Nucleus accumbens (tissue), 56 donors: Measurements from ENCODE around the gene EIF3F.
A peak's percentile ranks its signal among the peaks of the same experiment; 100 is the strongest.

Experiments used
- DNase-seq, 56 donors: peaks; one replicate each; lab custom pipeline; 2025; lab: John Stamatoyannopoulos, UW

The EIF3F gene

GRCh38 chr11:8019314-8020243, 32.4 kb downstream of the EIF3F start:
- peak in 21 of 56 donors; percentile 9 to 57 (median 30) for DNase-seq

DNA sequence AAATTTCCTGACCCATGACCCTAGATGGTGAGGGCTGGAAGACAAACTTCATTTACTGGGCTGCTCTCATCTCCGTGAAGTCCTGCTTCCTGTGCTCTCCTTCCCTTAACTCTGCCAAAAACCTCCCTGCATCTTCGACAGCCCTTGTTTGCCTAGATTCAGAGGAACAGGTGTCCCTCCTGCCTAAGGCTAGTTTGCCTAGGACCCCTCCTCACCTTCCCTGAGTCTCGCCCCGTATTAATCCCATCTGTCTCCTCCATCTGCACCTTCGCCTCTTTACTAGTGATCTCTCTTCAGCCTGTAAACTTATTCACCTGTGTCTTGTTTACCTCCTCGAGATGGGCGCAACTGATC, 33.1 kb downstream of the EIF3F start:
- DNase-seq = no peak

DNA sequence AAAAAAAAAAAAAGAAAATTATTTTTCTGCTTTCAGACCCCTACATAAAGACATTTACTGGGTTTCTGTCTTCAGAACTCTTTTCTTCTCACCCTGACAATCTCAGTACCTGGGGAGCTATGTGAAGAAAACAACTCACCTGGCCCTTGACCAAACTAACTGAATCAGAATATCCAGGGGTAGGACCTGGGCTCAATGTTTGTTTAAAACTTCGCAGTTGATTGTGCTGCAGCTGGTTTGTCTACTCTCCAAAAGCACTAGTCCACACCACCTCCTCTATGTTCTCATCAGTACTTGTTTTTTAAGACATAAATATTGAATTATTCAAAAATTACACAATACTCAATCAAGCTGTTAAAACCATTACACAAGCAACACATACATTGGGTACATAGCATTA, 34.8 kb downstream of the EIF3F start:
- no peak for DNase-seq

- no peak for DNase-seq
Measured at GRCh38 chr11:8022876-8023275, 35.7 kb downstream of the EIF3F start.

DNA sequence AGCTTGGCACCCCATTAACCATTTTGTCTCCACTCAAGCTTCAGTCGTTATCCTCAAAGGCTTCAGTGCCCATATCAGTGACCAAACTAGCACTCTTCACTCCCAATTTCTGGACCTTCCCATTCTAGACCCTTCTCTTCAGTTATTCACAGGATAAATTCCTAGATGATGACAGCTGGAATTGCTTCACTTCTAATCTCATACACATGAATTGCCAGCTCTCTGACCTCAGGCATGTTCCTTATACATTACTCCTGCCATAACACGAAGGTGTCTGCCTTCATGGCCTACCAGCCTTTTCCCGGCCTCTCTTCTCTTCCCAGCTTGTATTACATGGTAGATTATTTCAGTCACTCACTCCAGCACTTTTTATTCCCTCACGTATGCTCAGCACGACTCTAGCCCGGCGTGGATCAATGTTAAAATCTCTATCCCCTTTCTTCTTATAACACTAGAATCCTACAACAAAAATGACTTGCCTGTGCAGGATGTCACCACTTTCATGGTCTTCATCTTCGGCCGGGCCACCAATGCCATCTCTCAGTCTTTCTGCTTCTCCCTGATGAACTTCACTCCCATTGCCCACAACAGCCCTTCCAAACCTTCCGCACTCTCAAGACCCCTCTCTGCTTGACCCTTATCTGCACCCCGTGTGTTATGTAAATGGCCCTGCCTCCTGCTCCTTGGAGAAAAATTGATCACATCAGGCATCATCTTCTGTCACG, 36.9 kb downstream of the EIF3F start:
- DNase-seq = no peak

DNA sequence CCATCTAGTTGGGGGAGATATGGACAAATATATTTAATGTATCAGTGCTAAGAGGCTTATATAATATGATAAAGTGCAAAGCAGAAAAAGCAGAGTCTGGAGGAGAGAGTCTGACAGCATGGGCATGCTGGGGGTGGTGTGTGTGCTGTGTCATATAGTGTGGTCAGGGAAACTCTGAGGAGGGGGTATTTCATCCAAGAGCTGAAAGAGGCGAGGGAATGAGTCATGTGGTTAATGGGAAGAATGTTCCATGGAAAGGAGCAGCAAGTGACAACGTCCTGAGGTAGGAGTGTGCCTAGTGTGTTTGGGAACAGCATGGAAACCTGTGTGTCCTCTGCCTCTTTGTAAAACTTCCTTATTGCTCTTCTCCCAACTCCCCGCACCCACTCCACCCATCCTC, 38.0 kb downstream of the EIF3F start:
- no peak for DNase-seq

DNA sequence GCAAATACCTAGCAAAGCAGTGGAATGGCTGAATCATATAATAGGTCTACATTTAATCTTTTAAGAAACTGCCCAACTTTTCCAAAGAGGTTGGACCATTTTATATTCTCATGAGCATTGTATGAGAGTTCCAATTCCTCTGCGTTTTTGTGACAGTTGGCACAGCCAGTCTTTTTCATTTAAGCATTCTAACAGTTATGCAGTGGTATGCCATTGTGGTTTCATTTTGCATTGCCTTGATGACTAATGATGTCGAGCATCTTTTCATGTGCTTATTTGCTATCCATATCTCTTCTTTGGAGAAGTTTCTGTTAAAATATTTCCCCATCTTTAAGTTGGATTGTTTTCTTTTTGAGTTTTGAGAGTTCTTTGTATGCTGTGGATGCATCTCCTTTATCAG, 38.7 kb downstream of the EIF3F start:
- DNase-seq = no peak

DNA sequence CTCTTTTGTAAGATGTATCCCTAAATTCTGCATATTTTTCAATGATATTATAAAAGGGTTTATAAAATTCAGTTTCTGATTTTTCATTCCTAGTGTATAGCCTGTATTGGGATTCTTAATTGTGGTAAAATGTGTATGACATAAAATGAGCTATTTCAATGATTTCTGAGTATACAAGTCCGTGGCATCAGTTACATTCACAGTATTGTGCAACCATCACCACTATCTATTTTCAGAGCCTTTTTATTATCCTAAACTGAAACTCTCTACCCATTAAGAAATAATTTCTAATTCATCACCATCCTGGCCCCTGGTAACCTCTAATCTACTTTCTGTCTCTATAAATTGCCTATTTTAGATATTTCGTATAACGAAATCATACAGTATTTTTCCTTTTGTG, 39.8 kb downstream of the EIF3F start:
- no peak for DNase-seq

DNA sequence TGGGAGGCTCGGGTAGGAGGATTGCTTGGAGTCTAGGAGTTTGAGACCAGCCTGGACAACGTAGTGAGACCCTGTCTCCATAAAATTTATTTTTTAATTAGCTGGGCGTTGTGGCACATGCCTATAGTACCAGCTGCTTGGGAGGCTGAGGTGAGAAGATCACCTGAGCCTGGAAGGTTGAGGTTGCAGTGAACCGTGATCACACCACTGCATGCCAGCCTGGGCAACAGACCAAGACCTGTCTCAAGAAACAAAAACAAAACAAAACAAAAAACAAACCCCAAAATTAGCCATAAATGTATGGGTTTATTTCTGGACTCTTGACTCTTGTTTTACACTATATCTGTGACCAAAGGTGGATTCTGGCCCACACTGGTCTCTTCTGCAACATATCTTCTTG, 41.6 kb downstream of the EIF3F start:
- DNase-seq = no peak

- no peak for DNase-seq
Measured at GRCh38 chr11:8030526-8031247, 43.5 kb downstream of the EIF3F start.

DNA sequence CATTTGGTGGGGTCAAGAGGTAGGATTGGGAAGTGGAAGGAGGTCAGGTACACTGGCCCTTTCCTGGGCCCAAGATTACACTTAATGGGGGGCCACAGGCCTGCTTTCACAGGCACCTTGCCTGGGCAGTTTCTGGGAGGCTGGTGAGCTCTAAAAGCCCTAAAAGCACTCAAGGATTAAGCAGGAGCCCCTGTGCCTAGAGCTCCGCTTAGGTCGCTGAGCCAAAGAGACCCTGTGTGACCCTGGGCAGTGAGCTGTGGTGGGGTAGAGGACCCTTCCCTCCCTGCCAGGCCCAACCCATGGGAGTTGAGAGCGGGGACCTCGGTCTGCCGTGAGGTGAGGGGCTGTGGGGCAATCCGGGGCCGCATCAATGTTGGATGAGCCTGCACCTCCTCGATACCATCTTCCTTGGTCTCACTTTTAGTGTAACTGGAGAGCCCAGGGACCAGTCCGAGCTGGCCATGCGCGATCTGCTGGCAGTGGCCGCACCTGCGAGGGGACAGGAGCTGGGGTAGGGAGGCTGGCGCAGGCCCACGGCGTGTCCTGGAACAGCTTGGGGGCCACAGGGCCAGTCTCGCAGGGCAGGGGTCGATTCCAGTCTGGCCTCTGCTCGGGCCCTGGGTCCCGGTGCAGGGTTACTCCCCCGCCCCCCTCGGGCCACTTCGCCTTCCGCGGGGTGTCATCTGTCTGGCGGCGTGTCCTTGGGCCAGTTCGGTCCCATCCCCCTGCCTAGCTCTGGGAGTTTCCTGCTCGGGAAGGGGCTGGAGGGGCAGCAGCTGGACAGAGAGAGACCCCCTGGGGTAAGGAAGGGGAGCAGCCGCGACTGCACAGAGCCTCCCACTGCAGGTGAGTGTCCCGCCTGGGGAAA, 44.3 kb downstream of the EIF3F start:
- no peak for DNase-seq

GRCh38 chr11:8032122-8032521, 45.0 kb downstream of the EIF3F start:
- no peak for DNase-seq

DNA sequence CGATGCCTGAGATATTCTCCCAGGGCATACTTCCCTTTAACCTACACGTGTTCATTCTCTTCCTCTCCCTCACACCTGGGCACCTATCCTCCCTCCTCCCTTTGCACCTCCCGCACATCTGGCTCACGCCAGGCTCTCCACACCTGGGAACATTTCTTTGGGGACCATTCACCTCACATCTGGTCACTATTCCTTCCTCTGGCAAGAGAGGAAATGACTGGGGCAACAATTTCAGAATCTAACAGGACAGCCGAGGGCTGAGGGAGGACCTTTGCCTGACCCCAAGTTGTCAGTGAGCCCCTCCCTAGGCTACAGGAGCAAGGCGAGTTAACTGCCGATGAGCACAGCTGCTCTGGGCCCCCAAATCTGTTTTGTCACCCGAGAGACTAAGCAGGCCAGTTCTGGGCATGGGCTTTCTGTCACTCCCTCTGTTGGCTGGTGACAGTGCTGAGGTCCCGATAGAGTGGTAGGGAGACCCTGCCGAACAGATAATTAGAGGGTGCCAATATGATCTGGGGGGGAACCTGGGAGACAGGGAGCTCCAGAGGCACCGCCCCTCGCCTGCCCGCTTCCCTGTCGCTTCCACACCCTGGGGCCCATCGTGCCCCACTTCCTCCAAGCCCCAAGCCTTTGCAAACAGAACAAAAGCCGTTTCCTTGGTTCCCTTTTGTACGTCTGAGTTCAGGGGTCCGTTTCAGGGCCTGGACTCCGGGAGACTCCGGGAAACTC, 45.6 kb downstream of the EIF3F start:
- DNase-seq = no peak

DNA sequence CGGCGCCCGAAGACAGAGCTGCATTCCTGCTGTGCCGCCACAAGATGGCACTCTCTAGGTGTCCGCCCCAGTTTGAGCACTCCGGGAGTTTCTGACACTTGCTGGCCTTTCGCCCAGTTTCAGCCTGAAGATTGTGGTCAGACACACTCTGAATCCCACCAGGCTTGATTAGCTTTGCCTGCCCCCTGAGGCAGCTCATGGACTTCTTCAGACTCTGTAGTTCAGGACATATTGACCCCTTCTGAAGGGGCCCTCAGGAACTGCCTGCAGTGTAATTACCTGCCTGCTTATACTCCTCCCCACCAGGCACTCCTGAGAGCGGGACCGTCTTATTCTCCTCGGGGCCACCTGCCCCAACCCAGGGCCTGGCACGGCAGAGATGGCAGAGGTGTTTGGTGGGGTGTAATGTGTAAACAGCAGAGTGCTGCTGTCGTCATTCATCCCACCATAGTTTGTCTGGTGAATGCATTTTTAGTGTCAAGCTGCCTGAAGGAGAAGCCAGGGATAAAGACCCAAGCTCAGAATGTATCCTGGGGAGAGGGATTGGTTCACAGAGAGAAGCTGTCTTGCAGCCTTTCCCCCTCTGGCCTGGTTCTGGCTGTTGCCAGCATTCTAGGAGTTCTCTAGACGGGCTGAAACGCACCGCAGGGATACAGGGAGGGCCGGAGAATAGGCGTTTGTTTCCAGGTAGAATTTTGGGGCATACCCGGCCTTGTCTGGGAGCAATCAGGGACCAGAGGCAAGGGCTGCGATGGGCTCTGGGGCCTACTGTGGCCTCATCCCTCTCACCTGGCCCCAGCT, 46.4 kb downstream of the EIF3F start:
- peak in 44 of 56 donors; percentile 13 to 82 (median 44) for DNase-seq

- DNase-seq = no peak
Measured at GRCh38 chr11:8034106-8034585, 47.0 kb downstream of the EIF3F start.

- peak in 11 of 56 donors; percentile 16 to 61 (median 42) for DNase-seq
Measured at GRCh38 chr11:8034604-8035190, 47.6 kb downstream of the EIF3F start.

DNA sequence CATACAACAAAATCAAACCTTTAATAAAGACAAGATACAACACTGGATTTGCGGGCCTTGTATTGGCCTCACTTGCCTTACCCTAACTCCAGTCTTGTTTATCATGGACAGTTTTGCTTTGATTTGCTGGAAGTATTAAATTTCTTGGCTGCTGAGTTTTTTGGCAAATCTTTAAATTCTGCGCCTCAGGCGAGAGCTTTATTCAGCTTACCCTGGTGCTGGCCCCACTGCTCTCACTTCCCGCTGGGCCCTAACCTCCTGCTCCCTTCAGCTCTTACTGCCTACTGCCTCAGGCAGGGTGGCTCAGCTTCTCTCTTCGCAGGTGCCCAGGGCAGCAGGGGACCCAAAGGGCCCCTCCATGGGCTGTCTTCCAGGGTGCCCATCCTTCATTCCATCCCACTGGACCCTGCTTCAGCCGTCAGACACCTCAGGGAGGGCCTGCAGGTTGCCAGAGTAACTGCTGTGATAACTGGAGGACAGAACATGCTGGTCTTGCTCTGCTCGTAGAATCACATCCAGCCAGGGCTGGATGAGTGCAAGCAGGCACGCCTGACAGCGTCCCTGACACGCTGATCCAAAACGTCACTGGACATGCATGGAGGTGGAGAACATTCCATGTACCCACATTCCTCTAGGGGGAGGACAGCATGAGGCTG, 48.2 kb downstream of the EIF3F start:
- no peak for DNase-seq
